Measurements from ENCODE around the gene CDH23. TPM values are rescaled to one million over a fixed set of nuclear protein-coding genes. Genes with fewer than 3 reads are reported as not detected.

The CDH23 gene
- total and polyA plus RNA-seq, 2 experiments from 2014 or later, result 0.30 to 1.5 TPM

- H3K27ac ChIP-seq, result no peak overlapping the region
- no peak overlapping the region for H3K4me2 ChIP-seq
- no peak for DNase-seq (ENCODE audit: low spot score)
- H4K20me1 ChIP-seq (ENCODE audit: insufficient read depth, poor library complexity, severe bottlenecking), result no peaks in the 10 kb centered on the region
- no peak overlapping the region for H3K4me3 ChIP-seq
- H3K9me2 ChIP-seq (replicated peaks; ENCODE audit: insufficient read depth), result no peaks in the 10 kb centered on the region
- H3K9me3 ChIP-seq (ENCODE audit: low read depth), result no peaks in the 10 kb centered on the region
- no peak overlapping the region for H2AFZ ChIP-seq
- no peaks in the 10 kb centered on the region for H3K27me3 ChIP-seq
- H3K36me3 ChIP-seq (replicated peaks; ENCODE audit: insufficient read depth, low read depth), result no peaks in the 10 kb centered on the region
- no peaks in the 10 kb centered on the region for H3K79me2 ChIP-seq
- peaks cover 32% of the 10 kb centered on the region for H3K4me1 ChIP-seq (ENCODE audit: insufficient read depth)
- no peak for TF ChIP-seq EZH2 (IDR thresholded peaks at IDR 0.05; ENCODE audit: borderline replicate concordance)
- TF ChIP-seq EZH2phosphoT487 (IDR thresholded peaks at IDR 0.05; ENCODE audit: low read depth, severe bottlenecking, unreplicated experiment), result no peak
- no peak for TF ChIP-seq CTCF (IDR thresholded peaks at IDR 0.05; ENCODE audit: poor library complexity)
- WGBS (ENCODE audit: low lambda C conversion rate, missing lambda C conversion rate), result 90% methylated on average over 7 of the region's 7 CpGs
Measured at GRCh38 chr10:71620642-71621041, 223.9 kb downstream of the CDH23 start.

- Histone ChIP-seq H2AFZ (no peak overlapping the region), H3K9me2 (replicated peaks; ENCODE audit: insufficient read depth) (no peaks in the 10 kb centered on the region), H3K9me3 (ENCODE audit: low read depth) (no peaks in the 10 kb centered on the region), H3K4me3 (no peak overlapping the region), H3K27ac (peak overlapping the region; percentile 70), H3K27me3 (no peaks in the 10 kb centered on the region), H3K4me1 (ENCODE audit: insufficient read depth) (peaks cover 32% of the 10 kb centered on the region), H3K79me2 (no peaks in the 10 kb centered on the region), H3K4me2 (peak overlapping the region; percentile 64), H4K20me1 (ENCODE audit: insufficient read depth, poor library complexity, severe bottlenecking) (no peaks in the 10 kb centered on the region), H3K36me3 (replicated peaks; ENCODE audit: insufficient read depth, low read depth) (no peaks in the 10 kb centered on the region)
- DNase-seq (ENCODE audit: low spot score), result no peak
- WGBS (ENCODE audit: low lambda C conversion rate, missing lambda C conversion rate), result 46% methylated on average over 12 of the region's 12 CpGs
- no peak for TF ChIP-seq EZH2phosphoT487 (IDR thresholded peaks at IDR 0.05; ENCODE audit: low read depth, severe bottlenecking, unreplicated experiment)
- TF ChIP-seq CTCF (IDR thresholded peaks at IDR 0.05; ENCODE audit: poor library complexity), result no peak
- TF ChIP-seq EZH2 (IDR thresholded peaks at IDR 0.05; ENCODE audit: borderline replicate concordance), result no peak
Measured at GRCh38 chr10:71621231-71622153, 224.8 kb downstream of the CDH23 start.

GRCh38 chr10:71622154-71622526, 225.4 kb downstream of the CDH23 start:
- 19% methylated on average over 10 of the region's 10 CpGs for WGBS (ENCODE audit: low lambda C conversion rate, missing lambda C conversion rate)
- Histone ChIP-seq H2AFZ (no peak overlapping the region), H3K4me3 (no peak overlapping the region), H3K9me2 (replicated peaks; ENCODE audit: insufficient read depth) (no peaks in the 10 kb centered on the region), H3K79me2 (no peaks in the 10 kb centered on the region), H4K20me1 (ENCODE audit: insufficient read depth, poor library complexity, severe bottlenecking) (no peaks in the 10 kb centered on the region), H3K4me1 (ENCODE audit: insufficient read depth) (peaks cover 32% of the 10 kb centered on the region), H3K4me2 (peak overlapping the region; percentile 64), H3K27ac (peak overlapping the region; percentile 70), H3K27me3 (no peaks in the 10 kb centered on the region), H3K9me3 (ENCODE audit: low read depth) (no peaks in the 10 kb centered on the region), H3K36me3 (replicated peaks; ENCODE audit: insufficient read depth, low read depth) (no peaks in the 10 kb centered on the region)
- DNase-seq (ENCODE audit: low spot score), result peak; percentile 73
- TF ChIP-seq EZH2 (IDR thresholded peaks at IDR 0.05; ENCODE audit: borderline replicate concordance), result no peak
- no peak for TF ChIP-seq EZH2phosphoT487 (IDR thresholded peaks at IDR 0.05; ENCODE audit: low read depth, severe bottlenecking, unreplicated experiment)
- no peak for TF ChIP-seq CTCF (IDR thresholded peaks at IDR 0.05; ENCODE audit: poor library complexity)
